ENCODE data around the gene CERS6.
"Not testable (repeated sequence)": the region's sequence is repeated elsewhere in the genome, so short reads cannot be mapped to it uniquely, and the experiment has no call there.

CERS6 gene

GRCh38 chr2:168641636-168642035 lies 185.6 kb downstream of the CERS6 start:
- no peak for DNase-seq (ENCODE audit: low spot score)

- DNase-seq (ENCODE audit: low spot score): no peak
Measured at GRCh38 chr2:168642873-168643272, 186.8 kb downstream of the CERS6 start.

- no peak for DNase-seq (ENCODE audit: low spot score)
Measured at GRCh38 chr2:168643979-168644378, 187.9 kb downstream of the CERS6 start.

GRCh38 chr2:168645696-168646338 lies 189.7 kb downstream of the CERS6 start:
- DNase-seq (ENCODE audit: low spot score): no peak

DNA sequence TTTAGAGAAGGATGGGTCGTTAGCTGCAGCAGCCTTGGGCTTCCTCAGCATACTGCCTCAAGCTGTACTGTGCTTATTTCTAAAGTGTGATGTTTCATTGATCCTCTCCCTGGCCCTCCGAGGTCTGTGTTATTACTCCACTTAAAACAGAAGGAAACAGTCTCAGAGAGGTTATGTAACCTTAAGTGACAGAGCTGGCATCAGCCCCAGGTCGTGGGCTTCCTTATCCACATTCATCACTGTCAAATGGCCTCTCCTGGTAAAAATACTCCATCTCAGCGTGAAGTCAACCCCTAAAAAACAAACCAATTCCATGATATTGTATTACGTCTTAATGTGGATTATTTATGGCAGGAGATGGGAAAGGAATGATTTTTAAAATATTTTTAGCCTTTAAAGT lies 193.0 kb downstream of the CERS6 start:
- no peak for DNase-seq (ENCODE audit: low spot score)

- DNase-seq (ENCODE audit: low spot score): no peak
Measured at GRCh38 chr2:168649562-168649961, 193.5 kb downstream of the CERS6 start.

- no peak for DNase-seq (ENCODE audit: low spot score)
Measured at GRCh38 chr2:168650139-168650538, 194.1 kb downstream of the CERS6 start.

GRCh38 chr2:168650781-168651180 lies 194.7 kb downstream of the CERS6 start:
- no peak for DNase-seq (ENCODE audit: low spot score)

DNA sequence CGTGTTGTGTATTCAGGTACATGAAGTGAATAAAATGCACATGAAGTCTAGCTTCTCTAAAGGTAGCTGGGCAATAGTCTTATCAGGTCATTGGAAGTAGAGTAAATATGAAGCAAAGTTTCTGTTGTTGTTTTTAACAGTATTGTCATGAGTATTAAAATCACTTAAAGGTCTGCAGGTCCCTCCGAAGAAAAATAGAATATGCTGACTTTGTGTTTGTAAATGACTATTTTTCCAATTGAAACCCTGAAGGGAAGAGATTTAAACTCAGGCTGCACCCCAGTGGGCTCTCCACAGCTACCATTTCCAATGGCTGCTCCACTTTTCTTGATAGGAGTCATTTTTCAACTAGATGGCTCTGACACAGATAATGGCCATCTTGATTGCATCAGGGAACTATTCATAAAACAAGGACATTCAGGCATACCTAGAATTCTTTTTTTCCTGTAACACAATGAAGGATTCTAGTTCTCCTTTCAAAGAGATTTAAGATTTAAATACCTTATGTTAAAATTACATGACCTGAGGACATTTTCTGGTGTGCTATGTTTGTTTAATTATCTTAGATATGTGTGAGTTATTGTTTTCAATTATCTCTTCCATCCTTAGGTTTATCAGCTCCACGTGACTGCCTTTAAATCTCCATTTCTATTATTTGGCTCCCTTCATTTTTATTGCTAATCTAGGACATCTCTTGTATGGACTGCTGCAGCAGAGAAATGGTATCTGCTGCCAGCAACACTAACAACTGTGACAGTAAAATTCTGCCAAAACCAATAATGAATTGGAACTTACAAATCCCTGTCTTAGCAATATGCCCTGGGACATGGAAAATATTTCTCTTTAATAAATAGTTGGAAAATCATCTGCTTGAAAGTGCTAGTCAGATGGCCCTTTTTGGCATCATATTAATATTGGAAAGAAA lies 197.2 kb downstream of the CERS6 start:
- DNase-seq (ENCODE audit: low spot score): no peak

DNA sequence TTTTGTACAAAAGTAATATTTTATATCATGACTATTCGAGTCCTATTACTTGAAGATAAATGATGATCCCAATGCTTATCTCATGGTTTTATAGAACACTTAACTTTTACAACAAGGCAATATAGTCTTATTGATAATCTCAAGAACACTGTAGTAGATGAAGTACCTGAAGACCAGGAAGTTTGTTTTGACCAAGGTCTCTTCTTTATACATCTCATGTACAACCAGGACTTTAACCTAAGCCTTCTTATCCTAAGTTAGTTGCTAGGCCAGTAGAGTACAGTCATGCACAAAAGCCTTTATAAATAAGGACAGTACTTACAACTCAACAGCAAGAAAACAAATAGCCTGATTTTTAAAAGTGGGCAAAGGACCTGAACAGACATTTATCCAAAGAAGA lies 198.6 kb downstream of the CERS6 start:
- DNase-seq (ENCODE audit: low spot score): no peak

DNA sequence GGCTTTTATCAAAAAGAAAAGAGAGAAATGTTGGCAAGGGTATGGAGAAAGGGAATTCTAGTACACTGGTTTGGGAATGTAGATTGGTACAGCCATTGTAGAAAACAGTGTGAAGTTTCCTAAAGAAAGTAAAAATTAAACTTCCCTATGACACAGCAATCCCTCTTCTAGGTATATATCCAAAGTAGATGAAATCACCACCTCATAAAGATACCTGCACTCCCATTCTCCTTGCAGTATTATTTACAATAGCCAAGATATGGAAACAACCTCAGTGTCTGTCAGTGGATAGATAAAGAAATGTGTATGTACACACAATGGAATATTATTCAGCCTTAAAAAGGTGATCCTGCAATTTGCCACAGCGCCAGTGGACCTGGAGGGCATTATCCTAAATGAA lies 199.1 kb downstream of the CERS6 start:
- no peak for DNase-seq (ENCODE audit: low spot score)

GRCh38 chr2:168657378-168657777 lies 201.3 kb downstream of the CERS6 start:
- not testable (repeated sequence) for DNase-seq (ENCODE audit: low spot score)

DNA sequence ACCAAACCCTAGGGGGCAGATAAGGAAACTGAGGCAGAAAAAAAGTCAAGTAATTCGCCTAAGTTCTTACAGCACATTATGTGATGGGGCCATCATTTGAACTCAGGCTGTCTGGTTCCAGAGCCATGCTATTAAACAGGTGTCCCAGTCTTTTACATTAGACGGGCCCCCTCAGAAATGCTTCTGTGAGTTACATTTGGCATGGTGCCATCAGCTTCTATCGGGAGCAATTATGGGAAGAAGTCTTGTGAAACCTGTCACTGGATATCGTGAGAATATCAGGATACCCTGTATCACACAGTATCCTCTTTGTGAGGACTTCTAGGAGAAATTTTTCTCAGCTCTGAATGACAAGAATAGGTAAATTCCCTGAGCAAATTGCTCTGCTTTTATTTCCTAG lies 202.6 kb downstream of the CERS6 start:
- no peak for DNase-seq (ENCODE audit: low spot score)

- DNase-seq (ENCODE audit: low spot score): no peak
Measured at GRCh38 chr2:168660870-168661862, 205.1 kb downstream of the CERS6 start.

GRCh38 chr2:168661863-168662256 lies 205.8 kb downstream of the CERS6 start:
- DNase-seq (ENCODE audit: low spot score): no peak

- no peak for DNase-seq (ENCODE audit: low spot score)
Measured at GRCh38 chr2:168662651-168663208, 206.7 kb downstream of the CERS6 start.

- no peak for DNase-seq (ENCODE audit: low spot score)
Measured at GRCh38 chr2:168663993-168664392, 207.9 kb downstream of the CERS6 start.

GRCh38 chr2:168664715-168665114 lies 208.6 kb downstream of the CERS6 start:
- not testable (repeated sequence) for DNase-seq (ENCODE audit: low spot score)

DNA sequence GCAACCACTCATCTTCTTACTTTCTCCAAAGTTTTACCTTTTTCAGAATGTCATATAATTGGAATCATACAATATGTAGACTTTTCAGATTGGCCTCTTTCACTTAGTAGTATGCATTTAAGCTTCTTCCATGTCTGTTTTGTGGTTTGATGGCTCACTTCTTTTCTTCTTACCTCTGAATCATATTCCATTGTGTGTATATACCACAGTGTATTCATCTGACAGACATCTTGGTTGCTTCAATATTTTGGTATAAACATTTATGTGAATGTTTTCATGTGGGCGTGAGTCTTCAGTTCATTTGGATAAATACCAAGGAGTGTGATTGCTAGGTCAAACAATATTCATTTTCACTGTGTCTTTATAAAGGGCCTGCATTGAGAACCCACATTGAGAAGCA lies 210.3 kb downstream of the CERS6 start:
- no peak for DNase-seq (ENCODE audit: low spot score)

- no peak for DNase-seq (ENCODE audit: low spot score)
Measured at GRCh38 chr2:168667156-168667555, 211.1 kb downstream of the CERS6 start.

- no peak for DNase-seq (ENCODE audit: low spot score)
Measured at GRCh38 chr2:168669151-168669550, 213.1 kb downstream of the CERS6 start.

GRCh38 chr2:168670478-168670877 lies 214.4 kb downstream of the CERS6 start:
- no peak for DNase-seq (ENCODE audit: low spot score)
